ENCODE results near the gene CDH22. TPM values are rescaled to one million over a fixed set of nuclear protein-coding genes. Genes with fewer than 3 reads are reported as not detected.
A peak's percentile ranks its signal among the peaks of the same experiment; 100 is the strongest.

The CDH22 gene
- total RNA-seq, 2 experiments from 2014 or later, result not detected

DNA sequence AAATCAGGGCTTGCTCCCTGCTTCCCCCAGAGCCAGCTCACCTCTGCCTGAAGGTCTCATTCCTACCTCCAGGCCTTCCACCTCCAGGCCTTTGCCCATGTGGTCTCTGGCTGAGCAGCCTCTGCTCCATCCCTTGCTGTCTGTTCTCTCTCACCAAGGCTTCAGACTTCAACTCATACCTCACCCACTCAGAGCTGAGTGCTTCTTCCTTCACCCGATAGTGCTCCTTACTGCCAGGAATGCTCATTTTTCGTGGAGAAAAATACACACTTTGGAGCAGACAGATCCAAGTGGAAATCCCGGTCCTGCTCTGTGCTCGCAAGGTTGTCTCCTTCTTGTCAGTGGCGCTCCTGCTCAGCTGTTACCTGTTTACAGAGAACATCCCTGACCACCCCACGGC lies 7.0 kb upstream of the CDH22 start:
- ChIA-PET CTCF (interaction anchor here (1.0 to 1.3 kb wide), 2 partner anchors 10 to 16 kb away, joined by 3 to 4 read pairs; no protein-coding TSS in a partner anchor), POLR2A (no interaction called here)
- intact Hi-C loops (cut with DNase I, micrococcal nuclease), result no loop called here
- Mint-ChIP-seq H3K9me3 (ENCODE audit: low read depth) (no peaks in the 10 kb centered on the region), H3K4me1 (peaks cover 5% of the 10 kb centered on the region), H3K27ac (no peak overlapping the region), H3K27me3 (peaks cover 65% of the 10 kb centered on the region), H3K36me3 (ENCODE audit: low read depth) (no peaks in the 10 kb centered on the region), H3K4me3 (no peak overlapping the region)
- DNase-seq, result no peak
- no peak for ATAC-seq

GRCh38 chr20:46312945-46313861 lies 4.9 kb upstream of the CDH22 start:
- no peak for DNase-seq
- ChIA-PET POLR2A (no interaction called here), CTCF (interaction anchor here (0.8 kb wide), 2 partner anchors 18 to 70 kb away, joined by 3 to 4 read pairs; no protein-coding TSS in a partner anchor)
- H3K4me1 Mint-ChIP-seq, result peaks cover 5% of the 10 kb centered on the region
- H3K27ac Mint-ChIP-seq, result no peak overlapping the region
- H3K4me3 Mint-ChIP-seq, result no peak overlapping the region
- H3K27me3 Mint-ChIP-seq, result peaks cover 77% of the 10 kb centered on the region
- intact Hi-C loops (cut with DNase I, micrococcal nuclease), result no loop called here
- no peaks in the 10 kb centered on the region for H3K9me3 Mint-ChIP-seq (ENCODE audit: low read depth)
- H3K36me3 Mint-ChIP-seq (ENCODE audit: low read depth), result no peaks in the 10 kb centered on the region
- ATAC-seq, result no peak

DNA sequence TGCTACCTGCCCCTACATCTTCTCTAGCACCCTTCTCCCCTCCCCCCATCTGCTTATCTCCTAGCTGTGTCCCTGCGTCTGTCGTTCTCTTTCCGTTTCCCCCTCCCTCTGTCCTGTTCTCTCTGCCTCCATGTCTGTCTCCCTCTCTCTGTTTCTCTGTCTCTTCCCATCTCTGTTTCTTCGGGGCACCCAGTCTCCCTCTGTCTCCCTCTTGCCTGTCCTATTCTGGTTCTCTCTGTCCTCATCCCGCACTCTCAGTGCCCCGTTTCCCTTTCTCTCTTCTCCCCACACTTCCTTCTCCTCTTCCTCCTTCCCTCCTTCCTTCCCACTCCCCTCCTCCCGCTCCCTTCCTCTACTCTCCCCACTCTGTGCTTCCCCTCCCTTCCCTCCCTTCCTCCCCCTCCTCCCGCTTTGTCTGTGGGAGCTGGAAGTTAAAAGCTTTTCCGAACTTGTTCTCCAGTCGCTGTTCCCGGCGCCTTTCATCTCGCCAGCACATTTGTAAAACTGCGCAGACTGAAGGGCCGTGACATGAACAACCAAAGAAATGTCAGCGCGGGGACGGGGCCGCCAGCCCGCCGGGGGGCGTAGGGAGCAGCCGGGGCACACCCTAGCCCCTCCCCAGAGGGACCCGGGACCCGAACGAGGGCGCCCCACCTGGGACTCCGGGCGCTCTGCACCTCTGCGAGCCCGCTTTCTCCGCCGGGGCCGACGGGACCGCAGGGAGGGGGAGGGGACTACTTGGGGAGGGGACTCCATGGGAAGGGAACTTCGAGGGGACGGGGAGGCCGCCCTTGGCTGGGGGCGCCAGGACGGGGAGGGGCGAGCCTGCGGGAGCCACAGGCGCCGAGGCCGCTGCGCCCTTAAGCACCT lies 4.0 kb upstream of the CDH22 start:
- no peak overlapping the region for H3K27ac Mint-ChIP-seq
- H3K27me3 Mint-ChIP-seq, result peaks cover 75% of the 10 kb centered on the region
- intact Hi-C loops (cut with DNase I, micrococcal nuclease), result no loop called here
- H3K9me3 Mint-ChIP-seq (ENCODE audit: low read depth), result no peaks in the 10 kb centered on the region
- POLR2A ChIA-PET, result interaction anchor here (0.6 kb wide), 1 partner anchor 518 kb away, joined by 3 read pairs; no protein-coding TSS in a partner anchor
- H3K4me1 Mint-ChIP-seq, result peaks cover 5% of the 10 kb centered on the region
- DNase-seq (peak; percentile 47), ATAC-seq (peak; percentile 51)
- CTCF ChIA-PET, result interaction anchor here (0.8 to 1.2 kb wide), 2 partner anchors 14 to 17 kb away, joined by 3 to 4 read pairs; no protein-coding TSS in a partner anchor
- H3K36me3 Mint-ChIP-seq (ENCODE audit: low read depth), result no peaks in the 10 kb centered on the region
- H3K4me3 Mint-ChIP-seq, result no peak overlapping the region

DNA sequence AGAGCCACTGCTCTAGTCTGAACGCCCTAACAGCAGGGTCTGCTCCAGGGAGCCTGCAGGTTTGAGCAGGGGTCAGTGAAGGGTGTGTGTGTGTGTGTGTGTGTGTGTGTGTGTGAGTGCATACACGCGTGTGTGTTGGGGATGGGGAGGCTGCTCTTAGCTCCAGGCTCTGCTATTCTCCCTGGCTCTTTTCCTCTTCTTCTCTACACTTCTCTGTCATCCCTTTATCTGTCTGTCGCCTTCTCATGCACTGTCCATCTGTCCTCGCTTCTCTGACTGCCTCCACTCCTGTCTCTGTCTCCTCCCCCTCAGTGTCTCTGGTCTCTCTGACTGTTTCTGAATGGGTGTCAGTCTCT lies 3.4 kb upstream of the CDH22 start:
- Mint-ChIP-seq H3K27ac (no peak overlapping the region), H3K36me3 (ENCODE audit: low read depth) (no peaks in the 10 kb centered on the region), H3K27me3 (peaks cover 75% of the 10 kb centered on the region), H3K4me1 (peaks cover 7% of the 10 kb centered on the region), H3K9me3 (ENCODE audit: low read depth) (no peaks in the 10 kb centered on the region), H3K4me3 (no peak overlapping the region)
- no peak for ATAC-seq
- CTCF ChIA-PET, result interaction anchor here (1.2 kb wide), 1 partner anchor 15 kb away, joined by 3 read pairs; no protein-coding TSS in a partner anchor
- intact Hi-C loops (cut with DNase I, micrococcal nuclease), result no loop called here
- POLR2A ChIA-PET, result interaction anchor here (0.6 kb wide), 1 partner anchor 518 kb away, joined by 3 read pairs; no protein-coding TSS in a partner anchor
- DNase-seq, result no peak

DNA sequence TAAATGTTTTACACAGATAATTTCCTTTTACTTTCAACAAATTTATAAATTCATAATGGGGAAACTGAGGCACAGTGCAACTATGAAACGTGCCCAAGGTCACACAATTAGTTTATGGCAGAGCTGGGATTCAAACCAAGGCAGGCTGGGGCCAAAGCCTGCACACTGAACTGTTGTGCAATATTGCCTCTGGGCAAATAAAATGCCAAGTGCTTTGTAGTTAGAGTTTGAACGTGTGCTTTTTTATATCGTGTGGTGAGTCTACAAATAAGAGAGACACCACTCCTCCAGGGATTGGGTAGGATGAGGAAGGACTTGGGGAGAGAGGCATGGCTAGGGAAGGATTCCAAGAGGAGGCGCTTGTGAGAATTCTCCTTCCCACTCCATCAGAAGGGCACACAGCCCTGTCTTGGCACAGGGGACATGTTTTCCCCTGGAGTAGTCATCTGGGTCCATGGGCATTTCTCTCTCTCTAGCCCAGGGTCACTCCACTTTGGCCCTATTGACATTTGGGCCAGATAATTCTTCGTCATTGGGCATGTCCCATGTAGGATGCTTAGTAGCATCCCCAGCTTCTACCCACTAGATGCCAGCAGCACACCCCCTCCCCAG lies 2.8 kb upstream of the CDH22 start:
- Mint-ChIP-seq H3K36me3 (ENCODE audit: low read depth) (no peaks in the 10 kb centered on the region), H3K27ac (no peak overlapping the region), H3K9me3 (ENCODE audit: low read depth) (no peaks in the 10 kb centered on the region), H3K4me1 (peaks cover 8% of the 10 kb centered on the region), H3K27me3 (peaks cover 76% of the 10 kb centered on the region), H3K4me3 (no peak overlapping the region)
- POLR2A ChIA-PET, result no interaction called here
- no peak for DNase-seq
- no peak for ATAC-seq
- intact Hi-C loops (cut with DNase I, micrococcal nuclease), result no loop called here
- CTCF ChIA-PET, result interaction anchor here (0.6 to 1.2 kb wide), 2 partner anchors 16 to 364 kb away, joined by 3 read pairs; no protein-coding TSS in a partner anchor

GRCh38 chr20:46309945-46310344 lies 1.6 kb upstream of the CDH22 start:
- no peak for ATAC-seq
- H3K4me1 Mint-ChIP-seq, result peaks cover 8% of the 10 kb centered on the region
- intact Hi-C loops (cut with DNase I, micrococcal nuclease), result loop anchor here (5.0 kb wide), 2 partner anchors 288 to 377 kb away; partner anchors contain the start of gene TP53RK (in 1 of the 2)
- ChIA-PET CTCF (interaction anchor here (0.9 kb wide), 1 partner anchor 278 kb away, joined by 3 read pairs; no protein-coding TSS in a partner anchor), POLR2A (no interaction called here)
- no peak overlapping the region for H3K4me3 Mint-ChIP-seq
- H3K27ac Mint-ChIP-seq, result no peak overlapping the region
- H3K27me3 Mint-ChIP-seq, result peaks cover 69% of the 10 kb centered on the region
- no peak for DNase-seq
- no peaks in the 10 kb centered on the region for H3K9me3 Mint-ChIP-seq (ENCODE audit: low read depth)
- no peaks in the 10 kb centered on the region for H3K36me3 Mint-ChIP-seq (ENCODE audit: low read depth)

GRCh38 chr20:46307999-46308257 lies 370 bp downstream of the CDH22 start:
- intact Hi-C loops (cut with DNase I, micrococcal nuclease), result loop anchor here (1.0 to 5.0 kb wide), 9 partner anchors 41 to 379 kb away; partner anchors contain the start of genes ELMO2 (in 1 of the 2) and TP53RK (in 1 of the 2)
- DNase-seq (no peak), ATAC-seq (no peak)

DNA sequence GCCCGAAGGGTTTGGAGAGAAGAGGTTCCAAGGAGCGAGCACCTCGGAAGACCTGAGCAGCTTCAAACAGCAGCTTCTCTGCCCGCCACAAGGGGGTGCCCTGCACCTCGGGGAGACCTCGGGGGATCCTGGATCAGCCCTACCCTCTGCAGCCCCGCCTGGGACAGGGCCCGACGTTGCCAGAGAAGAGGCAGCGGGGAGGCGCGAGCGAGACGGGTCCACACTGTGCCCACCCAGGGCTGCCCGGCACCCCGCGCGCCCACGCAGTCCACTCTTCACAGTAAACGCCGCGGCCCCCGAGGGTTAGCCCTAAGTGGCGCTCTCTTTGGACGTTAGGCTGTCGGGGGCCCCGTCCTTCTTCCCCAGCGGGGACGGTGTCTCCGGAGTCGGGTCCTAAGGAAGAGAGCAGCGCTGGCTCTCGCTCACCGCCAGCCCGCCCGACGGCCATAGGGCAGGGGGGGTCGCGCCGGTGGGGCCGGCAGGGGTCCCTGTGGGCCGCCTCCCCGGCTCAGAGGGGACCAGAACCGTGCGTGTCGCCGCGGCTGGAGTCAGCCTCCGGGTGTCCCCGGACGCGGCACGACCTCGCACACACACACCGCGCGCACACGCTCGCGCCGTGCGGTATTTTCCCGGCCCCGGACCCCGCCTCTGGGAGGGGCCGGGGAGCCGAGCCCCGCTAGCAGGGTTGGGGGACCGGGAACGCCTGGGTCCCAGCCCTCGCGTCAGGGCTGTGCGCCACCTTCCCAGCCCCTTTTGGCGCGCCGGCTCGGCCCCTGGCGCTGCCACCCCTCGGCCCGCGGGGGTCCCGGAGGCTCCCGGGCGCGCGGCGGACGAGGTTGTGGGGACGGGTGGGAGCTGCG lies 929 bp downstream of the CDH22 start:
- intact Hi-C loops (cut with DNase I, micrococcal nuclease), result loop anchor here (1.0 to 5.0 kb wide), 9 partner anchors 41 to 380 kb away; partner anchors contain the start of genes ELMO2 (in 1 of the 2) and TP53RK (in 1 of the 2)
- H3K4me1 Mint-ChIP-seq, result peaks cover 8% of the 10 kb centered on the region
- no peaks in the 10 kb centered on the region for H3K36me3 Mint-ChIP-seq (ENCODE audit: low read depth)
- H3K9me3 Mint-ChIP-seq (ENCODE audit: low read depth), result no peaks in the 10 kb centered on the region
- CTCF ChIA-PET, result interaction anchor here (0.6 to 1.6 kb wide), 18 partner anchors 11 to 373 kb away, joined by 3 to 19 read pairs (median 4); partner anchors contain the start of gene ELMO2
- no peak overlapping the region for H3K27ac Mint-ChIP-seq
- POLR2A ChIA-PET, result no interaction called here
- peak; percentile 87 for DNase-seq
- ATAC-seq, result peak; percentile 90
- H3K4me3 Mint-ChIP-seq, result no peak overlapping the region
- H3K27me3 Mint-ChIP-seq, result peaks cover 61% of the 10 kb centered on the region

More at GRCh38 chr20:46307999-46308257, 370 bp downstream of the CDH22 start:
- ChIA-PET CTCF (interaction anchor here (1.6 kb wide), 1 partner anchor 130 kb away, joined by 19 read pairs; no protein-coding TSS in a partner anchor), POLR2A (no interaction called here)
- peaks cover 8% of the 10 kb centered on the region for H3K4me1 Mint-ChIP-seq
- H3K36me3 Mint-ChIP-seq (ENCODE audit: low read depth), result no peaks in the 10 kb centered on the region
- H3K4me3 Mint-ChIP-seq, result no peak overlapping the region
- H3K27ac Mint-ChIP-seq, result no peak overlapping the region
- H3K9me3 Mint-ChIP-seq (ENCODE audit: low read depth), result no peaks in the 10 kb centered on the region
- H3K27me3 Mint-ChIP-seq, result peaks cover 62% of the 10 kb centered on the region

- no peaks in the 10 kb centered on the region for H3K36me3 Mint-ChIP-seq (ENCODE audit: low read depth)
- DNase-seq (no peak), ATAC-seq (no peak)
- H3K27ac Mint-ChIP-seq, result no peak overlapping the region
- H3K4me3 Mint-ChIP-seq, result no peak overlapping the region
- H3K9me3 Mint-ChIP-seq (ENCODE audit: low read depth), result no peaks in the 10 kb centered on the region
- CTCF ChIA-PET, result interaction anchor here (0.6 to 1.6 kb wide), 19 partner anchors 10 to 374 kb away, joined by 3 to 19 read pairs (median 4); partner anchors contain the start of gene ELMO2
- intact Hi-C loops (cut with DNase I, micrococcal nuclease), result loop anchor here (1.0 to 5.0 kb wide), 9 partner anchors 42 to 381 kb away; partner anchors contain the start of genes ELMO2 (in 1 of the 2) and TP53RK (in 1 of the 2)
- H3K27me3 Mint-ChIP-seq, result peaks cover 55% of the 10 kb centered on the region
- H3K4me1 Mint-ChIP-seq, result peaks cover 3% of the 10 kb centered on the region
- POLR2A ChIA-PET, result no interaction called here
Observed at GRCh38 chr20:46306743-46307138, 1.6 kb downstream of the CDH22 start.

- intact Hi-C loops (cut with DNase I, micrococcal nuclease), result loop anchor here (2.0 to 5.0 kb wide), 5 partner anchors 43 to 381 kb away; partner anchors contain the start of gene TP53RK (in 1 of the 2)
- no peak overlapping the region for H3K27ac Mint-ChIP-seq
- no peaks in the 10 kb centered on the region for H3K36me3 Mint-ChIP-seq (ENCODE audit: low read depth)
- POLR2A ChIA-PET, result no interaction called here
- H3K4me3 Mint-ChIP-seq, result no peak overlapping the region
- DNase-seq (no peak), ATAC-seq (no peak)
- H3K9me3 Mint-ChIP-seq (ENCODE audit: low read depth), result no peaks in the 10 kb centered on the region
- CTCF ChIA-PET, result interaction anchor here (0.7 to 2.4 kb wide), 7 partner anchors 13 to 1229 kb away, joined by 3 to 14 read pairs (median 4); partner anchors contain the start of gene TP53RK
- H3K4me1 Mint-ChIP-seq, result peaks cover 3% of the 10 kb centered on the region
- peaks cover 47% of the 10 kb centered on the region for H3K27me3 Mint-ChIP-seq
Observed at GRCh38 chr20:46305973-46306360, 2.3 kb downstream of the CDH22 start.

Data from activated CD4-positive, alpha-beta T cell treated with anti-CD3 and anti-CD28 coated beads for 36 hours (primary cell).